Neural crest cell (in vitro differentiated cells): ENCODE data around the gene MAP3K8. TPM values are rescaled to one million over a fixed set of nuclear protein-coding genes. Genes with fewer than 3 reads are reported as not detected.

Experiments used
- DNase-seq: peaks from one replicate; pipeline ENCODE4 v3.0.0; 2021; ENCODE audit warnings: low read depth, mixed read lengths, low spot score
- H3K27ac Mint-ChIP-seq: one replicate; pipeline ENCODE4 v1.8.0; 2021; ENCODE audit warnings: mild to moderate bottlenecking, mixed read lengths; ENCODE audit not compliant: unreplicated experiment
- H3K27me3 Mint-ChIP-seq: 2 replicates; pipeline ENCODE4 v1.8.0; 2021; ENCODE audit warnings: low read depth, mild to moderate bottlenecking, mixed read lengths
- H3K36me3 Mint-ChIP-seq: 2 replicates; pipeline ENCODE4 v1.8.0; 2021; ENCODE audit warnings: low read depth, mild to moderate bottlenecking, mixed read lengths
- H3K4me1 Mint-ChIP-seq: 2 replicates; pipeline ENCODE4 v1.8.0; 2021; ENCODE audit warnings: mixed read lengths
- H3K4me3 Mint-ChIP-seq: one replicate; pipeline ENCODE4 v1.8.0; 2021; ENCODE audit warnings: mild to moderate bottlenecking, mixed read lengths
- H3K9me3 Mint-ChIP-seq: 2 replicates; pipeline ENCODE4 v1.8.0; 2021; ENCODE audit warnings: mixed read lengths
- CTCF ChIP-seq: fragments of 200-600 bp; sonication (generic); conservative IDR thresholded peaks from 2 replicates; pipeline ENCODE4 v1.5.0; 2021; ENCODE audit warnings: antibody characterized with exemption, mild to moderate bottlenecking
- total RNA-seq: library from RNA; stranded (reverse); gene quantifications from 2 replicates; pipeline ENCODE4 v1.2.1, GENCODE V29; 2021

The MAP3K8 gene
- total RNA-seq, 1 donor from 2014 or later: 1.4 TPM

DNA sequence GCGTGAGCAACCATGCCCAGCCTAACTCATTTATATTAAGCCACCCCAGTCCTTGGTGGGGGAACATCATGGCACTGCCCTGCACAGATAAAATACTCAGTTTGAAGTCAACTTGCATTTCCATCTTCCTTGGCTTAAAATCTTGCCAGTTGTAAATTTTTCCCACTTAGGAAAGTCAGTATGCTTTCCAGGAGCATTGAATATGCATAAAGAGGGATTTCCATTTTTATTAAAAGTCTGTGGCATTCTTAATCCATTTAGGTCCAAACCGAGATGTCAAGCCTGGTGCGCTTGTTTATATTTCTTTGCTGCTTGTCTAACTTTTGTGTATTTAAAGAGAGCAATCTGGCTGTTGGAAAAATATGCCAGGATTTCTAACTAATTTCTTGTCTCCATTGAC is 26.1 kb downstream of the MAP3K8 start:
- no peaks in the 10 kb centered on the region for H3K36me3 Mint-ChIP-seq
- no peak overlapping the region for H3K27ac Mint-ChIP-seq
- DNase-seq: no peak

DNA sequence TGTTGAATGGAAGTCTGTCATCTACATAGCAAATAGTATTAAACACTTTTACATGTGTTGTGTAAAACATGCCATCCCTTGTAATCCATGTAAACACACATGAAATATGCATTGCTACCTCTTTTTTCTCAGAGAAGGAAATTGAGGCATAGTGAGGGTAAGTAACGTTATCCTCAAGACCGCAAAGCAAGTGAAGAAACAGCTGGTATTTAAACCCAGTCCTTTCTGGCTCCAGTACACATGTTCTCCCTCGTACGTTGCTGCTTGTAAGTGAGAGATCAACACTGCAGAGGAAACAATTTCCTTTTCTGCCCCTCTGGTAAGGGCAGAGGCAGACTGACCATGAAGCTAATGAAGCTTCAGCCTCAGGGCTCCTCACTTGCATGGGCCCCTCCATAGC is 28.5 kb downstream of the MAP3K8 start:
- no peak overlapping the region for H3K4me3 Mint-ChIP-seq
- no peak for DNase-seq
- no peak for TF ChIP-seq CTCF
- H3K4me1 Mint-ChIP-seq: peaks cover 10% of the 10 kb centered on the region
- no peaks in the 10 kb centered on the region for H3K9me3 Mint-ChIP-seq
- no peaks in the 10 kb centered on the region for H3K27me3 Mint-ChIP-seq
- no peaks in the 10 kb centered on the region for H3K36me3 Mint-ChIP-seq
- H3K27ac Mint-ChIP-seq: no peak overlapping the region

More for the DNA sequence above, 26.1 kb downstream of the MAP3K8 start:
- Mint-ChIP-seq H3K9me3 (no peaks in the 10 kb centered on the region), H3K4me3 (no peak overlapping the region), H3K4me1 (peaks cover 10% of the 10 kb centered on the region), H3K27me3 (no peaks in the 10 kb centered on the region)
- no peak for TF ChIP-seq CTCF

GRCh38 chr10:30463944-30464451 is 30.0 kb downstream of the MAP3K8 start:
- Mint-ChIP-seq H3K4me1 (peaks cover 10% of the 10 kb centered on the region), H3K36me3 (no peaks in the 10 kb centered on the region), H3K9me3 (no peaks in the 10 kb centered on the region), H3K27me3 (no peaks in the 10 kb centered on the region), H3K4me3 (no peak overlapping the region), H3K27ac (no peak overlapping the region)
- DNase-seq: no peak
- TF ChIP-seq CTCF: no peak

DNA sequence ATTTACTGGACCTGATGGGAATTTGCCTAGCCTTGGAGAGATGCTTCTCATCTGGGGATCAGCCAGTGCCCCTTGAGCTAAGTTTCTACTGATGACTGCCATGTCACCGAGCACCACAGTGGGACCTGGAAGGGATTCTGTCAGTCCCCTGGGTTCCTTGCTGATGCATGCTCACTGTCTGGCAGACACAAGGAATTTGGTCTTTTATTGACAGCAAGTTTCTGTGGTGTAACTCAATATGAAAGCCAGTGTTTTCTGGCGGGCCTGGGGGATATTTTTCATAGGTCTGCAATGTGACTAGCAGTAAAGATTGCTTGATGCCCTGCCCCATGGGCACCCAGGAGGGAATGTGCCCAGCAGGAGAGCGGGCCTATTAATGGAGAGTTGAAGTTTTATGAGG is 30.7 kb downstream of the MAP3K8 start:
- DNase-seq: no peak
- H3K36me3 Mint-ChIP-seq: no peaks in the 10 kb centered on the region
- no peak for TF ChIP-seq CTCF
- no peaks in the 10 kb centered on the region for H3K27me3 Mint-ChIP-seq
- peaks cover 10% of the 10 kb centered on the region for H3K4me1 Mint-ChIP-seq
- H3K9me3 Mint-ChIP-seq: no peaks in the 10 kb centered on the region
- H3K27ac Mint-ChIP-seq: no peak overlapping the region
- no peak overlapping the region for H3K4me3 Mint-ChIP-seq

DNA sequence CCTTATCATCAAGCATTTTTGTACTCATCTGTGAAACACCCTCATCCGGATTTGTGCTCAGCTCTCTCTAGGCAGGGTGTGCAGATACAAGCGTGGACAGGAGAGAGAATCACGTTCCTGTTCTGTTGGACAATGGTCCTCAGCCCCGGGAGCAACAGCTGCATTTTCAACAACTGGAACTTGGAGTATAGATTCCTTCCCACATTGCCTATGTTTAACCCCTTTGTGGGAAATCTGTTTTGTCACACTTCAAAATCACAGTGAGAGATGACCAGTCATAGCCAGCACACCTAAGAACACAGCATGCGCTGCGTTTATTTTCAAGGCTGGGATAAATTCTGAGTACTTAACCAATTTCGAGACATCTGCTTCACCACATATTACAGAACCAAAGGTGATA is 32.5 kb downstream of the MAP3K8 start:
- Mint-ChIP-seq H3K36me3 (no peaks in the 10 kb centered on the region), H3K9me3 (no peaks in the 10 kb centered on the region), H3K27me3 (no peaks in the 10 kb centered on the region), H3K27ac (no peak overlapping the region), H3K4me3 (no peak overlapping the region), H3K4me1 (no peaks in the 10 kb centered on the region)
- no peak for DNase-seq
- no peak for TF ChIP-seq CTCF
